HG03025 (cell line): ENCODE measurements around the gene MCEMP1.

Experiments
- ATAC-seq: cut with Tn5 transposase; IDR thresholded peaks from one replicate; pipeline ENCODE4 v1.9.1; 2021; ENCODE audit warnings: mild to moderate bottlenecking, moderate library complexity; ENCODE audit not compliant: unreplicated experiment, low FRiP score

Gene MCEMP1

GRCh38 chr19:7676854-7677253, at the start of gene MCEMP1:
Gene MCEMP1 (plus strand): TSS chr19:7677090. CDS start chr19:7677121, 31 bp downstream.
- ATAC-seq, result no peak

GRCh38 chr19:7627166-7627565, 49.7 kb upstream of the MCEMP1 start:
- ATAC-seq, result no peak

- no peak for ATAC-seq
These were observed 48.1 kb upstream of the MCEMP1 start for GRCh38 chr19:7628589-7629311.

DNA sequence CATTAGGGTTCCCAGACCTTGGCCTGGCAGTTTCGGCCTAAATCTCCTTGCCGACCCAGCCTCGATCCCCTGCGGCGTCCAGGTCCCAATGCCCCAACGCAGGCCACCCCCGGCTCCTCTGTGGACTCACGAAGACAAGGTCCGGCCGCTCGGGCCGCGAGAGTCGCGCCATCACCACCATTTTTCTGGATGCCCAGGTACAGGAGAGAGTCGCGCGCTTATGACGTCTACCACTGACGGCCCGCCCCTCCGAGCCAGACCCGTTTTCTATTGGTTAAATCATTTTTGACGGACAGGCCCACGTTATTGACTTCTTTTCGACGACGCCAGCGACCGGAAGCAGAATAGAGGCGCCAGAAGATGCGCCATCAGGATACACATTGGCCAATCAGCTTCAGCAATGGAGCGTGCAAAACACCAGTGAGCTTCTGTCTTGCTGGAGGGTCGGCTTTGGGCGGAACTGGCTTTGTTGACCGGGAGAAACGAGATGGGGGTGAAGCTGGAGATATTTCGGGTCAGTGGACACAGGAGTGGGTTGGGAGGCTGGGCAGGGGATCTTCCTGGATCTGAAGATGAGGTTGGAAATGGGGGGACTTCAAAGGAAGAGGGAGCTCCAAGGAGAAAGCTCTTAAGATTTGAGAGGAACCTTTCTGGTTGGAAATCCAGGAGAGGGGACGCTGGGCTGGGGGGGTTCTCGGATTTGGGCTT, 47.4 kb upstream of the MCEMP1 start, which contains the start of the genes PET100 and XAB2:
TSS of gene PET100 (plus strand) at position 447 of the 708 bp plus-strand sequence. CDS start at position 488, 41 bp downstream.
TSS of gene XAB2 (minus strand) at position 199 of the 708 bp plus-strand sequence. CDS start at position 181, 18 bp downstream.
- no peak for ATAC-seq

GRCh38 chr19:7631577-7631976, 45.3 kb upstream of the MCEMP1 start:
- ATAC-seq, result no peak

- no peak for ATAC-seq
These were observed 44.3 kb upstream of the MCEMP1 start for GRCh38 chr19:7632340-7633203.

DNA sequence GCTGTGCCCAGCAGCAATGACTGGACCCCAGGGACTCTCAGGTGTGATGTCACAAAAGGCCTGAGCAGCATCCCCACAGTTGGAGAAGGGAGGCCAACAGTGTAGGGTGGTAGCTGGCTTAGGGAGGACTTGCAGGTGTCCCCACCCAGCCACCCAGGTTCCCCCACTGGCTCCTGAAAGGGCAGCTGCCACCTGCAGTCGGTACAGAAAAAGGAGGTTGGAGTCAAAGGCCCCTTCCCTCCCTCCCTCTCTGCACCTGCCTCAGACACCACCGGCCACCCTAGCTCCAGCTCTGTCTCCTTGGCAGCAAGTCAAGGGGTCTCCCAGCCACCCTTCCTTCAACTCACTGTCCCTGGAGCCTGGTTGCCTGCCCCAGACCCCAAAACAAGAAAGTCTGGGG, 43.2 kb upstream of the MCEMP1 start, which contains the start of gene PCP2:
TSS of gene PCP2 (minus strand) at position 22 of the 400 bp plus-strand sequence. CDS start 262 bp downstream, outside the sequence.
- no peak for ATAC-seq

DNA sequence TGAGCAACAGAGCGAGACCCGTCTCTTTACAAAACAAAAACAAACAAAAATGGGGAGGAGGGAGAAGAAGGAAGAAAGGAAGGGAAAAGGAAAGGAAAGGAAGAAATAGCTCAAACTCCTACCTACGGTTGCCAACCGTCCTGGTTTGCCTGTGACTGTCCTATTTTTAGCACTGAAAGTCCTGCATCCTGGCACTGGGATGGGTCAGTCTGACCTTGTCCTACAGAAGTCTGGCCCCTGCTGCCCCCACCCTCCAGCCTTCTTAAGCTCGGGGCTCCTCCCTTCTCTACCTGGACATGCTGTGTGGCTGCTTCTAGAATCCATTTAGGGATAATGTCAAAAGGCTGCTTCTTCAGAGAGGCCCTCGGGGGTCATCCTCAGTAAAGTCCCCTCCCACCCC, 41.2 kb upstream of the MCEMP1 start:
- ATAC-seq, result no peak

DNA sequence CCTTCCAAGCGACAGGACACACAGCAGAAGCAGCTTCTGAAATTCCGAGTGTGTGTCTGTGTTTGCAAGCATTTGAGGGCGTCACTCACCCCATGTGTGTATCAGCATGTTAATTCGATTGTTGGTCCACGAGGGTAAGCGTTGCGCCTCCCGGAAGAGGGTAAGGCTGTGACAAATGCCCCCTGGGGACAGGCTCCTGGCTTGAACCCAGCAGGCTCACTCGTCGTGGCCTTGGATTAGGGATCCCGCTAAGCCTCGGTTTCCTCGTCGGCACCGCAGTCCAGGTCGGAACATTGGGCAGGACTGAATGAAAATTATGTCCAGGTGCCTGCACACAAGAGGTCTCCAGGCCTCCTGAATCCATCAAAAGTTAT, 40.6 kb upstream of the MCEMP1 start:
- ATAC-seq, result no peak

DNA sequence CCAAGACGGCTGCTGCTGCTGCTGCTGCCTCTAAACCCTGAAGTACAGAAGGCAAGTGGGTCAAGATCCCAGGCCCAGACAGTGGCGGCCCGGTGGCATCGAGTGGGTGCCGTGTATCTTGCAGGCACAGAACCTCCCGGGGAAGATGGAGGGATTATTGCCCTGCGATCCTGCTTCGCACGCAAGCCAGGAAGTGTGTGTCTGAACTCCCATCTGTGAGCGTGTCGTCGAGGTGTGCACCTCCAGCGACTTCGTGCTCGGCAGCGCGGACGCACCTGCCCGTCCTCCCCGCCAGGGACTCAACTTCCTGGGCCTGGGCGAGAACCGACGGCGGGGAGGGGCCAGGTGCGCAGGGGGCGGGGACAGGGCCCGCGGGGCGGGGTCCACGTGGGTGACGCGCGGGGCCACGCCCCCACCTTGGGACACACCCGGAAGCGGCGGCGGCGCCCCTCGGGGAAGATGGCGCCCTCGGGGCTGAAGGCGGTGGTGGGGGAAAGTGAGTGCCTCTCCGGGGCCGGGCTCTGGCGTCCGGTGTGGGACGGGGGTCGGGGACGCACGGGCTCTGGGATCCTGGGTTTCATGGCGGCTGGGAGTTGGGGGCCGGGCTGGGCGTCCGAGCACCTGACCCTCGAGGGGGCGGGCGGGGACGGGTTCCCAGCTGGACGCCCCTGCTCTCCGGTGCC, 40.1 kb upstream of the MCEMP1 start, which contains the start of gene STXBP2:
TSS of gene STXBP2 (plus strand) at position 420 of the 683 bp plus-strand sequence. CDS start at position 460, 40 bp downstream.
- no peak for ATAC-seq

DNA sequence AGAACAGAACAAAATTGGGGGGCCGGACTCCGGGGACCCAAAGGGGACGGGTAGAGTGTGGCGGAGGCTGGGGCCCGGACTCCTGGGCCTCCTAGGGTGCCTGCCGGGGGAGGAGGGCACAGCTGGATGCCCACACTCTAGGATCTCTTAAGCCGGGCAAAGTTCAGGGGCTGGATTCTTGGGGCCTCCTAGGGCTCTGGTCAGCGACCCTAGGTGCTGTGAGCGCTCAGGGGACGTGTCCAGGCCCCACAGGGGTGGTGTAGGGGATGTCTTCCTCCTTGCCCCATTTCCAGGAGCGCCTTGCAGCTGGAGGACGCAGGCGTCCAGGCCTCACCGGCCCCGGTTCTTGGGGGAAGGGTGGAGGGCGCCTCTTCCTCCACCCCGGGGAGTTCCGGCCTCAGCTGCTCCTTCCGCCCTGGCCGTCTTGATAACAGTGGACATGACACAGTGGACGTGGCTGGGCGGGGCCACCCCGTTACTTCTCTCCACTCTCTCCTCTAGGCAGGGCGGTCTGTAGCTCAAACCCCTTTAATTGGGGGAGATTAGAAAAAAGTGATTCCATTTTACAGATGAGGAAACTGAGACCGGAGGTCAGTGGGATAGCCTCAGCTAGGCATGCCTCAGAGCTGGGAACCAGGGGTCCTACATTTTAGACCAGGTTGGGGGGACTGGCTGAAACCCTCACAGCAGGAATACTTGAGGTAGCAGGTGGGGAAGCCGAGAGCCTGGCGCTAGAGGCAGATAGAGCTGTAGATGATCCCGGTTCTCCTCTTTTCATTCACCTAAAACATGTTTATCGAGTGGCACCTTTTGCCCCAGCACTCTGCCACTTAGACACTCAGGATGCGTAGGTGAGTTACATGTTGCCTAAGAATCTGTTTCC, 39.3 kb upstream of the MCEMP1 start:
- no peak for ATAC-seq

- no peak for ATAC-seq
These were observed 38.0 kb upstream of the MCEMP1 start for GRCh38 chr19:7638802-7639465.

GRCh38 chr19:7639863-7640348, 37.0 kb upstream of the MCEMP1 start:
- no peak for ATAC-seq

- ATAC-seq, result no peak
These were observed 36.1 kb upstream of the MCEMP1 start for GRCh38 chr19:7640803-7641202.

DNA sequence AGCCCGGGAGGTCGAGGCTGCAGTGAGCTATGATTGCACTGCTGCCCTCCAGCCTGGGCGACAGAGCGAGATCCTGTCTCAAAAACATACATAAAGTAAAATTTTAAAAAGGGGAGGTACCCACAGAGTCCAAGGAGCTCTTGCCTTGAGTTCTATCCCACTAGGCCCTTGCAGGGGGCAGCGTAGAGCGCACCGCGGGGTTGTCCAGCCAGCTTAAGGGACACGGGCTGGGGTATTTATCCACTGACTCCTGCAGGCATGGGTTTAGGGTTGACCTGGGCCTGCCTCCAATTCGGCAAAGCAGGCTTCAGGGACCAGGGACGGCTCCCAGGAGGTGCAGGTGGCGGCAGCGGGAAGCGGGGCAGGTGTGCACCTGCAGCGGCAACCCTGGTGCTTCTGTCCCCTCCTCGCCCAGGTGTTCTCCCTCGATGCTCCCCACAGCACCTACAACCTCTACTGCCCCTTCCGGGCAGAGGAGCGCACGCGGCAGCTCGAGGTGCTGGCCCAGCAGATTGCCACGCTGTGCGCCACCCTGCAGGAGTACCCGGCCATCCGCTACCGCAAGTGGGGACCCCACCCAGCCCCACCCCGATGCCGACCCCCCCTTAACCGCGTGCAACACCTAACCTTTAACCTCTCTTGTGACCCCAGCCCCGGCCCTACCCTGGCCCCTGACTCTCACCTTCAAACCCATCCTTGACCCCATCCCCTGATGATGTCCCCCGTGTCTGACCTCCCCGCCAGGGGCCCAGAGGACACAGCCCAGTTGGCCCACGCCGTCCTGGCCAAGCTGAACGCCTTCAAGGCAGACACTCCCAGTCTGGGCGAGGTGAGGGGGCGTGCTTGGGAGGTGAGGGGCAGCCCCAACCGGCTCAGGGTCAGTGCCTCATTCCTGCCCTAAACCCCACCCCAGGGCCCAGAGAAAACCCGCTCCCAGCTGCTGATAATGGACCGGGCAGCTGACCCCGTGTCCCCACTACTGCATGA, 35.3 kb upstream of the MCEMP1 start:
- ATAC-seq, result no peak

- ATAC-seq, result no peak
These were observed 34.4 kb upstream of the MCEMP1 start for GRCh38 chr19:7642295-7643030.

- ATAC-seq, result no peak
These were observed 33.9 kb upstream of the MCEMP1 start for GRCh38 chr19:7643031-7643415.
